ENCODE data around the gene DHRS1. TPM values are rescaled to one million over a fixed set of nuclear protein-coding genes. Genes with fewer than 3 reads are reported as not detected.
A peak's percentile ranks its signal among the peaks of the same experiment; 100 is the strongest.

Gene DHRS1
- total and polyA plus RNA-seq, 9 of the 15 experiments (the other 6 are each of a cell fraction or from before 2014, with no cell fraction given), result 7.3 to 33.6 (median 13.3) TPM

GRCh38 chr14:24271134-24271833 is 28.3 kb downstream of the DHRS1 start, which contains the start of gene RABGGTA (continued):
- TF ChIP-seq, protein P1, sequence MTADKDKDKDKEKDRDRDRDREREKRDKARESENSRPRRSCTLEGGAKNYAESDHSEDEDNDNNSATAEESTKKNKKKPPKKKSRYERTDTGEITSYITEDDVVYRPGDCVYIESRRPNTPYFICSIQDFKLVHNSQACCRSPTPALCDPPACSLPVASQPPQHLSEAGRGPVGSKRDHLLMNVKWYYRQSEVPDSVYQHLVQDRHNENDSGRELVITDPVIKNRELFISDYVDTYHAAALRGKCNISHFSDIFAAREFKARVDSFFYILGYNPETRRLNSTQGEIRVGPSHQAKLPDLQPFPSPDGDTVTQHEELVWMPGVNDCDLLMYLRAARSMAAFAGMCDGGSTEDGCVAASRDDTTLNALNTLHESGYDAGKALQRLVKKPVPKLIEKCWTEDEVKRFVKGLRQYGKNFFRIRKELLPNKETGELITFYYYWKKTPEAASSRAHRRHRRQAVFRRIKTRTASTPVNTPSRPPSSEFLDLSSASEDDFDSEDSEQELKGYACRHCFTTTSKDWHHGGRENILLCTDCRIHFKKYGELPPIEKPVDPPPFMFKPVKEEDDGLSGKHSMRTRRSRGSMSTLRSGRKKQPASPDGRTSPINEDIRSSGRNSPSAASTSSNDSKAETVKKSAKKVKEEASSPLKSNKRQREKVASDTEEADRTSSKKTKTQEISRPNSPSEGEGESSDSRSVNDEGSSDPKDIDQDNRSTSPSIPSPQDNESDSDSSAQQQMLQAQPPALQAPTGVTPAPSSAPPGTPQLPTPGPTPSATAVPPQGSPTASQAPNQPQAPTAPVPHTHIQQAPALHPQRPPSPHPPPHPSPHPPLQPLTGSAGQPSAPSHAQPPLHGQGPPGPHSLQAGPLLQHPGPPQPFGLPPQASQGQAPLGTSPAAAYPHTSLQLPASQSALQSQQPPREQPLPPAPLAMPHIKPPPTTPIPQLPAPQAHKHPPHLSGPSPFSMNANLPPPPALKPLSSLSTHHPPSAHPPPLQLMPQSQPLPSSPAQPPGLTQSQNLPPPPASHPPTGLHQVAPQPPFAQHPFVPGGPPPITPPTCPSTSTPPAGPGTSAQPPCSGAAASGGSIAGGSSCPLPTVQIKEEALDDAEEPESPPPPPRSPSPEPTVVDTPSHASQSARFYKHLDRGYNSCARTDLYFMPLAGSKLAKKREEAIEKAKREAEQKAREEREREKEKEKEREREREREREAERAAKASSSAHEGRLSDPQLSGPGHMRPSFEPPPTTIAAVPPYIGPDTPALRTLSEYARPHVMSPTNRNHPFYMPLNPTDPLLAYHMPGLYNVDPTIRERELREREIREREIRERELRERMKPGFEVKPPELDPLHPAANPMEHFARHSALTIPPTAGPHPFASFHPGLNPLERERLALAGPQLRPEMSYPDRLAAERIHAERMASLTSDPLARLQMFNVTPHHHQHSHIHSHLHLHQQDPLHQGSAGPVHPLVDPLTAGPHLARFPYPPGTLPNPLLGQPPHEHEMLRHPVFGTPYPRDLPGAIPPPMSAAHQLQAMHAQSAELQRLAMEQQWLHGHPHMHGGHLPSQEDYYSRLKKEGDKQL (CRISPR knock-in tag; IDR thresholded peaks at IDR 0.05; ENCODE audit: borderline replicate concordance), result no peak
- TF ChIP-seq ELF2 (CRISPR knock-in tag; IDR thresholded peaks at IDR 0.05) (0 out of 2 replicates have a peak, but pooled peaks have one; percentile 50), ZNF695 (CRISPR knock-in tag; IDR thresholded peaks at IDR 0.05) (no peak), NFIC (IDR thresholded peaks at IDR 0.05) (no peak), MCM7 (IDR thresholded peaks at IDR 0.05) (no peak), SMC3 (conservative IDR thresholded peaks at IDR 0.05; ENCODE audit: insufficient read depth, low read depth, low read length) (0 out of 2 replicates have a peak, but pooled peaks have one; percentile 18), POLR2A (conservative IDR thresholded peaks at IDR 0.05) (peak; percentile 79), PHF20 (IDR thresholded peaks at IDR 0.05; ENCODE audit: partially characterized antibody) (peak; percentile 48), ZNF316 (IDR thresholded peaks at IDR 0.05) (no peak), DPF2 (IDR thresholded peaks at IDR 0.05) (no peak), XRCC4 (IDR thresholded peaks at IDR 0.05; ENCODE audit: extremely low read depth, insufficient read depth, insufficient read length) (no peak), FOXJ2 (tag; IDR thresholded peaks at IDR 0.05) (no peak), FOXA1 (IDR thresholded peaks at IDR 0.05; ENCODE audit: borderline replicate concordance) (no peak), KAT7 (CRISPR knock-in tag; IDR thresholded peaks at IDR 0.05; ENCODE audit: borderline replicate concordance) (no peak), ZKSCAN8 (CRISPR knock-in tag; IDR thresholded peaks at IDR 0.05) (no peak)
- TF ChIP-seq, protein P2, sequence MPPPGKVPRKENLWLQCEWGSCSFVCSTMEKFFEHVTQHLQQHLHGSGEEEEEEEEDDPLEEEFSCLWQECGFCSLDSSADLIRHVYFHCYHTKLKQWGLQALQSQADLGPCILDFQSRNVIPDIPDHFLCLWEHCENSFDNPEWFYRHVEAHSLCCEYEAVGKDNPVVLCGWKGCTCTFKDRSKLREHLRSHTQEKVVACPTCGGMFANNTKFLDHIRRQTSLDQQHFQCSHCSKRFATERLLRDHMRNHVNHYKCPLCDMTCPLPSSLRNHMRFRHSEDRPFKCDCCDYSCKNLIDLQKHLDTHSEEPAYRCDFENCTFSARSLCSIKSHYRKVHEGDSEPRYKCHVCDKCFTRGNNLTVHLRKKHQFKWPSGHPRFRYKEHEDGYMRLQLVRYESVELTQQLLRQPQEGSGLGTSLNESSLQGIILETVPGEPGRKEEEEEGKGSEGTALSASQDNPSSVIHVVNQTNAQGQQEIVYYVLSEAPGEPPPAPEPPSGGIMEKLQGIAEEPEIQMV (tag; conservative IDR thresholded peaks at IDR 0.05; ENCODE audit: low read depth), result no peak
- TF ChIP-seq, protein P3, sequence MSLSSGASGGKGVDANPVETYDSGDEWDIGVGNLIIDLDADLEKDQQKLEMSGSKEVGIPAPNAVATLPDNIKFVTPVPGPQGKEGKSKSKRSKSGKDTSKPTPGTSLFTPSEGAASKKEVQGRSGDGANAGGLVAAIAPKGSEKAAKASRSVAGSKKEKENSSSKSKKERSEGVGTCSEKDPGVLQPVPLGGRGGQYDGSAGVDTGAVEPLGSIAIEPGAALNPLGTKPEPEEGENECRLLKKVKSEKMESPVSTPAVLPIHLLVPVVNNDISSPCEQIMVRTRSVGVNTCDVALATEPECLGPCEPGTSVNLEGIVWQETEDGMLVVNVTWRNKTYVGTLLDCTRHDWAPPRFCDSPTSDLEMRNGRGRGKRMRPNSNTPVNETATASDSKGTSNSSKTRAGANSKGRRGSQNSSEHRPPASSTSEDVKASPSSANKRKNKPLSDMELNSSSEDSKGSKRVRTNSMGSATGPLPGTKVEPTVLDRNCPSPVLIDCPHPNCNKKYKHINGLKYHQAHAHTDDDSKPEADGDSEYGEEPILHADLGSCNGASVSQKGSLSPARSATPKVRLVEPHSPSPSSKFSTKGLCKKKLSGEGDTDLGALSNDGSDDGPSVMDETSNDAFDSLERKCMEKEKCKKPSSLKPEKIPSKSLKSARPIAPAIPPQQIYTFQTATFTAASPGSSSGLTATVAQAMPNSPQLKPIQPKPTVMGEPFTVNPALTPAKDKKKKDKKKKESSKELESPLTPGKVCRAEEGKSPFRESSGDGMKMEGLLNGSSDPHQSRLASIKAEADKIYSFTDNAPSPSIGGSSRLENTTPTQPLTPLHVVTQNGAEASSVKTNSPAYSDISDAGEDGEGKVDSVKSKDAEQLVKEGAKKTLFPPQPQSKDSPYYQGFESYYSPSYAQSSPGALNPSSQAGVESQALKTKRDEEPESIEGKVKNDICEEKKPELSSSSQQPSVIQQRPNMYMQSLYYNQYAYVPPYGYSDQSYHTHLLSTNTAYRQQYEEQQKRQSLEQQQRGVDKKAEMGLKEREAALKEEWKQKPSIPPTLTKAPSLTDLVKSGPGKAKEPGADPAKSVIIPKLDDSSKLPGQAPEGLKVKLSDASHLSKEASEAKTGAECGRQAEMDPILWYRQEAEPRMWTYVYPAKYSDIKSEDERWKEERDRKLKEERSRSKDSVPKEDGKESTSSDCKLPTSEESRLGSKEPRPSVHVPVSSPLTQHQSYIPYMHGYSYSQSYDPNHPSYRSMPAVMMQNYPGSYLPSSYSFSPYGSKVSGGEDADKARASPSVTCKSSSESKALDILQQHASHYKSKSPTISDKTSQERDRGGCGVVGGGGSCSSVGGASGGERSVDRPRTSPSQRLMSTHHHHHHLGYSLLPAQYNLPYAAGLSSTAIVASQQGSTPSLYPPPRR (CRISPR knock-in tag; IDR thresholded peaks at IDR 0.05; ENCODE audit: borderline replicate concordance), result no peak

Measured in K562 (cell line).